Measurements from ENCODE around the gene FOSL1.

Gene FOSL1

GRCh38 chr11:65917434-65918210 lies 17.4 kb upstream of the FOSL1 start:
- in situ Hi-C loops (cut with MboI; ENCODE audit: low pct_unique_long_range_greater_than_20kb, low sequenced_read_pairs, unreplicated experiment) = no loop called here
- TF ChIP-seq CTCF (IDR thresholded peaks at IDR 0.05; ENCODE audit: extremely low read depth, insufficient read depth, missing control alignments) = no peak
- DNase-seq (ENCODE audit: low spot score) = no peak

GRCh38 chr11:65917077-65917433 lies 16.9 kb upstream of the FOSL1 start:
- DNase-seq (ENCODE audit: low spot score) = no peak
- in situ Hi-C loops (cut with MboI; ENCODE audit: low pct_unique_long_range_greater_than_20kb, low sequenced_read_pairs, unreplicated experiment) = no loop called here
- TF ChIP-seq CTCF (IDR thresholded peaks at IDR 0.05; ENCODE audit: extremely low read depth, insufficient read depth, missing control alignments) = no peak

- DNase-seq (ENCODE audit: low spot score) = no peak
- in situ Hi-C loops (cut with MboI; ENCODE audit: low pct_unique_long_range_greater_than_20kb, low sequenced_read_pairs, unreplicated experiment) = no loop called here
- TF ChIP-seq CTCF (IDR thresholded peaks at IDR 0.05; ENCODE audit: extremely low read depth, insufficient read depth, missing control alignments) = no peak
Observed at GRCh38 chr11:65916391-65916790, 16.2 kb upstream of the FOSL1 start.

- no peak for DNase-seq (ENCODE audit: low spot score)
- in situ Hi-C loops (cut with MboI; ENCODE audit: low pct_unique_long_range_greater_than_20kb, low sequenced_read_pairs, unreplicated experiment) = no loop called here
- TF ChIP-seq CTCF (IDR thresholded peaks at IDR 0.05; ENCODE audit: extremely low read depth, insufficient read depth, missing control alignments) = no peak
Observed at GRCh38 chr11:65915821-65916251, 15.6 kb upstream of the FOSL1 start.

GRCh38 chr11:65915101-65915820 lies 15.1 kb upstream of the FOSL1 start:
- no peak for TF ChIP-seq CTCF (IDR thresholded peaks at IDR 0.05; ENCODE audit: extremely low read depth, insufficient read depth, missing control alignments)
- in situ Hi-C loops (cut with MboI; ENCODE audit: low pct_unique_long_range_greater_than_20kb, low sequenced_read_pairs, unreplicated experiment) = no loop called here
- DNase-seq (ENCODE audit: low spot score) = no peak

GRCh38 chr11:65912845-65913244 lies 12.7 kb upstream of the FOSL1 start:
- TF ChIP-seq CTCF (IDR thresholded peaks at IDR 0.05; ENCODE audit: extremely low read depth, insufficient read depth, missing control alignments) = no peak
- in situ Hi-C loops (cut with MboI; ENCODE audit: low pct_unique_long_range_greater_than_20kb, low sequenced_read_pairs, unreplicated experiment) = no loop called here
- peak; percentile 50 for DNase-seq (ENCODE audit: low spot score)
